GM18526 (cell line): Measurements from ENCODE around the gene APOB.

Experiments used
- POLR2A ChIP-seq: IDR thresholded peaks from 3 replicates; pipeline ENCODE4 v1.6.1; 2011; ENCODE audit not compliant: insufficient read length; ENCODE audit errors: extremely low read depth

Gene APOB

GRCh38 chr2:21039979-21040467 lies 3.9 kb downstream of the APOB start:
- TF ChIP-seq POLR2A, result no peak

- no peak for TF ChIP-seq POLR2A
Observed at GRCh38 chr2:21039080-21039556, 4.8 kb downstream of the APOB start.

DNA sequence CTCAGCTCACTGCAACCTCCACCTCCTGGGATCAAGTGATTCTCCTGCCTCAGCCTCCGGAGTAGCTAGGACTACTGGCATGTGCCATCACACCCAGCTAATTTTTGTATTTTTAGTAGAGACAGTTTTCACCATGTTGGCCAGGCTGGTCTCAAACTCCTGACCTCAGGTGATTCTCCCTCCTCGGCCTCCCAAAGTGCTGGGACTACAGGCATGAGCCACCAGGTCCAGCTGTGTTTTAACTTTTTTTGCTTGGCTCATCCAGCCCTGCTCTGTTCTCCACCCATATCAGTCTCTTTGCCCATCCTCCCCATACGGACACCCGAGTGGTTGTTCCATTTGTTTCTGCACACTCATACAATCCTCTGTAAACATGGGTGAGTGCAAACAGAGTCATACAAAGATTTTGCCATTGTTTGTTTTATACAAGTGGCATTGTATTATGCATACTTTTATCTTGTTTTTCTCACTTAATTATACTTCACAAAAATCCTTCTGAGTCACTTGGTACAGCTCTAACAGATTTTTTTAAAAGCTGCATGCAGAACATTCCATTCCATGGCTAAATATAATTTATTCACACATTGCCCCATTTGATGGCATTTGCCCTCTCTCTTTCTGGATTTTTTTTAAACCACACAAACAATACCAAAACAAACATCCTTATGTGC lies 5.3 kb downstream of the APOB start:
- no peak for TF ChIP-seq POLR2A

GRCh38 chr2:21037671-21038108 lies 6.2 kb downstream of the APOB start:
- TF ChIP-seq POLR2A, result no peak

GRCh38 chr2:21036708-21037670 lies 6.9 kb downstream of the APOB start:
- TF ChIP-seq POLR2A, result no peak

GRCh38 chr2:21035974-21036707 lies 7.7 kb downstream of the APOB start:
- no peak for TF ChIP-seq POLR2A

- TF ChIP-seq POLR2A, result no peak
Observed at GRCh38 chr2:21035282-21035973, 8.4 kb downstream of the APOB start.

DNA sequence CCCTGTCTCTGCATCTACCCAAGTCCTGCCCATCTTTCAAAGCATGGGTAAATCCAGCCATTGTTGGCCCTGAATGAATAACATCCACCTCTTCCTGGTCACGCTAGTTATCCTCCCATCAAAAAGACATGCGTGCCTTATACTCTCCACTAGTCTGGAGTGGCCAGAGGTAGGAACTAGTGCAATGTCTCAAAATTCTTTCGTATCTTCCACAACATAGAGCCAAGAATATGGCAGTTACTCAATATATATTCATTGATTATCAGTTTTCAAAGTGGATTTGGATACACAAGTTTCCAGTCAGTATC lies 8.9 kb downstream of the APOB start:
- TF ChIP-seq POLR2A, result no peak

GRCh38 chr2:21034156-21034971 lies 9.5 kb downstream of the APOB start:
- TF ChIP-seq POLR2A, result no peak

DNA sequence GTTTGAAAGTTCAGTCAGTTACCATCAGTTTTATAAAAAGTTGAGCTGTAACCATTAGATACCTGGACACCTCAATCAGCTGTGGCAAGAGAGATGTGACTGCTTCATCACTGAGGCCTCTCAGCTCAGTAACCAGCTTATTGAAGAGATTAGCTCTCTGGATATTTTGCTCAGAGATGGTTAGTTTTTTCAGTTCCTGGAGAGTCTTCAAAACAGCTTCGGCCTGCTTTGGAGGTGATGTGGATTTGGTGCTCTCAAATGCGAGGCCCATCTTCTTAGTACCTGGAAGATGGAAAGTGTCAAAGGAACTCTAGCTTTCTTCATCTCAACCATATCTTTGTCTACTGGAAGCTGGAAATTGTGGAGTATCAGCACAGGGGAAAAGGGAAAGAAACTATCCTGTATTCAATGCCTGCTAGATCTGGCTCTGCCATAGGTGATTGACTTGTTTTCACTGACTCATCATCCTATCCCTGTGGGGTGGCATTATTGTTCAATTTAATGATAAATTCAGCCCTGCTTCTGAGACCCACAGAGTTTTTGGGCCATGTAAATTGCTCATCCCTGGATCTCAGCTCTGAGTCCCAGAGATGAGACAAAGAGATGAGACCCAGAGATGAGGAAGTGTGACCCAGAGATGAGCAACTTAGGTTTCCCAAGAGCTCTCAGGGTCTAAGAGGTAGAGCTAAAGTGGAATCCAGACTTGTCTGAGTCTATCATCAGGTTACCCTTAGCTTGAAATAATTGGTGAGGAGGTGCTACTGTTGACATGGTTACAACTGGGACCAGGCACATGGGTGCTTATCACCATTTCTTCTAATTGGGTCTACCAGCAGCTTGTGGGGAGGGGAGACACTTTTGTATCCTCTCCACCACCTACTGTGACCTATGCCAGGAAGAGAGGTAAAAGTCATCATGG lies 10.4 kb downstream of the APOB start:
- no peak for TF ChIP-seq POLR2A

GRCh38 chr2:21032338-21033236 lies 11.3 kb downstream of the APOB start:
- no peak for TF ChIP-seq POLR2A
